MM.1S (cell line): Measurements from ENCODE around the gene ZMPSTE24.
A peak's percentile ranks its signal among the peaks of the same experiment; 100 is the strongest.

Experiments used
- DNase-seq: peaks from one replicate; pipeline ENCODE4 v3.0.0-alpha.2; 2015
- H2AFZ ChIP-seq: fragments of 300-600 bp; sonication (generic); 2 replicates; pipeline ENCODE4 v1.6.0; 2016; ENCODE audit warnings: antibody characterized with exemption, low read length
- H3F3A ChIP-seq: fragments of 300-600 bp; sonication (generic); 2 replicates; pipeline ENCODE4 v1.6.1; 2016; ENCODE audit warnings: mild to moderate bottlenecking, antibody characterized with exemption, low read length, moderate library complexity, mixed read lengths; ENCODE audit not compliant: insufficient read depth
- H3K27ac ChIP-seq: fragments of 300-600 bp; sonication (generic); 2 replicates; pipeline ENCODE4 v1.5.1; 2016; ENCODE audit warnings: mild to moderate bottlenecking, low read length
- H3K27me3 ChIP-seq: fragments of 300-600 bp; sonication (generic); replicated peaks from 2 replicates; pipeline ENCODE4 v1.6.0; 2016; ENCODE audit warnings: low read length; ENCODE audit not compliant: insufficient read depth
- H3K36me3 ChIP-seq: fragments of 300-600 bp; sonication (generic); replicated peaks from 2 replicates; pipeline ENCODE4 v1.6.1; 2016; ENCODE audit warnings: mild to moderate bottlenecking, low read length, mixed read lengths; ENCODE audit not compliant: insufficient read depth
- H3K4me1 ChIP-seq: fragments of 300-600 bp; sonication (generic); 2 replicates; pipeline ENCODE4 v1.6.1; 2016; ENCODE audit warnings: low read length, mixed read lengths
- H3K4me2 ChIP-seq: fragments of 300-600 bp; sonication (generic); 2 replicates; pipeline ENCODE4 v1.6.0; 2016; ENCODE audit warnings: low read depth, low read length
- H3K4me3 ChIP-seq: fragments of 300-600 bp; sonication (generic); 2 replicates; pipeline ENCODE4 v1.5.1; 2016; ENCODE audit warnings: low read length, mixed read lengths
- H3K79me2 ChIP-seq: fragments of 300-600 bp; sonication (generic); 2 replicates; pipeline ENCODE4 v1.6.1; 2016; ENCODE audit warnings: mixed run types, low read length, mixed read lengths
- H3K9ac ChIP-seq: fragments of 300-600 bp; sonication (generic); 2 replicates; pipeline ENCODE4 v1.6.1; 2016; ENCODE audit warnings: low read length, mixed read lengths
- H3K9me2 ChIP-seq: fragments of 300-600 bp; sonication (generic); replicated peaks from 2 replicates; pipeline ENCODE4 v1.6.1; 2016; ENCODE audit warnings: mild to moderate bottlenecking, low read length, mixed read lengths; ENCODE audit not compliant: insufficient read depth
- H3K9me3 ChIP-seq: fragments of 300-600 bp; sonication (generic); replicated peaks from 2 replicates; pipeline ENCODE4 v1.6.1; 2016; ENCODE audit warnings: mild to moderate bottlenecking, low read length, mixed read lengths; ENCODE audit not compliant: insufficient read depth
- H4K20me1 ChIP-seq: fragments of 300-600 bp; sonication (generic); 2 replicates; pipeline ENCODE4 v1.6.1; 2016; ENCODE audit warnings: mild to moderate bottlenecking, low read length, moderate library complexity, mixed read lengths; ENCODE audit not compliant: insufficient read depth
- EZH2 ChIP-seq: fragments of 300-600 bp; sonication (generic); optimal IDR thresholded peaks from 2 replicates; pipeline ENCODE3; 2017; ENCODE audit warnings: low read depth, mild to moderate bottlenecking, antibody characterized with exemption, low read length, mixed read lengths
- EZH2phosphoT487 ChIP-seq: fragments of 300-600 bp; sonication (generic); IDR thresholded peaks from 2 replicates; pipeline ENCODE4 v1.6.1; 2018; ENCODE audit warnings: antibody characterized with exemption, low read length
- TF ChIP-seq, protein P1 (sequence below): fragments of 300-600 bp; sonication (generic); IDR thresholded peaks from 2 replicates; pipeline ENCODE4 v1.5.1; 2016; ENCODE audit warnings: antibody characterized with exemption, low read length, mixed read lengths

ZMPSTE24 gene

DNA sequence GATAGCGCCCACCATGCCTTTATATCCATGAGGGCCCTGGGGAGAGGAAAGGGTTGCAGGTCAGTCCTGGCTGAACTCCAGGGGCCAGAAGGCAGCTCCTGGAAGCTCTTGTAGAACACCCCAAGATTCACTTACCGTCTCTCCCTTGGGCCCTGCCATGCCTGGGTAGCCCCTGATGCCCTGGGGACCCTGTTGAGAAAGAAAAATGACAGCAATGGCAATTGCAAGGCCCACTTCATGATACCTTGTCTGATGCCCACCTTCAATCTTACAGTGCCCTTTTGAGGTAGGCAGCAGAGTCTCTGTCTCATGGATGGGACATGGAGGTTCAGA lies 52.1 kb downstream of the ZMPSTE24 start:
- DNase-seq: no peak

DNA sequence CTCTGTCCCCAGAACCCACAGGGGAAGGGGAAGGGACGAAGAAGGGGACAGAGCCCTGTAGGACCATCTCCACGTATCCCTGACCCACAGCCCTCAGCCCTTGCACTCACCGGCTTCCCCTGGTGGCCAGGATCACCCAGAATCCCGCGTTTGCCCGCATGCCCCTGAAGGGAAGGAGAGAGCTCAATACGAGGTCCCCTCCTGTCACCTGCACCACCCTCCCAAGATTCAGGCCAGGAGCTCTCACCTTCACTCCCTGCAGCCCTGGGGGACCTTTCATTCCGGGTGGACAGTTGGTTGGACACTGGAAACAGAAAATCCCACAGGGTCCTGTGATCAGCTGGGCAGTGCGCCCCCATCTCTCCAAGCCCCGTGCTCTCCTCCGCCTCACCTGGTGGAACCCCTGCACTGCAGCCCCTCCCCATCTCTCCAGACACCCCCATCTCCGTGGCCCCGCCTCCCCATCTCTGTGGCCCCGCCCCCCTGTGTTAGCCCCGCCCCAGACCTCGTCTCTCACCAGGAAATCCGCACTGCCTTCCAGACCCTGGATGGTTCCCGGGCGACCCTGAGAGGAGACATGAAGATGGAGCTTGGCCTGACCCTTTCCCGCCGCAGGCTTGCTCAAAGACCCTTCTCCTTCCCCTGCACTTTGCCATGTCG lies 53.1 kb downstream of the ZMPSTE24 start:
- no peaks in the 10 kb centered on the region for H4K20me1 ChIP-seq
- no peaks in the 10 kb centered on the region for H3K36me3 ChIP-seq
- no peak overlapping the region for H2AFZ ChIP-seq
- TF ChIP-seq, protein P1, sequence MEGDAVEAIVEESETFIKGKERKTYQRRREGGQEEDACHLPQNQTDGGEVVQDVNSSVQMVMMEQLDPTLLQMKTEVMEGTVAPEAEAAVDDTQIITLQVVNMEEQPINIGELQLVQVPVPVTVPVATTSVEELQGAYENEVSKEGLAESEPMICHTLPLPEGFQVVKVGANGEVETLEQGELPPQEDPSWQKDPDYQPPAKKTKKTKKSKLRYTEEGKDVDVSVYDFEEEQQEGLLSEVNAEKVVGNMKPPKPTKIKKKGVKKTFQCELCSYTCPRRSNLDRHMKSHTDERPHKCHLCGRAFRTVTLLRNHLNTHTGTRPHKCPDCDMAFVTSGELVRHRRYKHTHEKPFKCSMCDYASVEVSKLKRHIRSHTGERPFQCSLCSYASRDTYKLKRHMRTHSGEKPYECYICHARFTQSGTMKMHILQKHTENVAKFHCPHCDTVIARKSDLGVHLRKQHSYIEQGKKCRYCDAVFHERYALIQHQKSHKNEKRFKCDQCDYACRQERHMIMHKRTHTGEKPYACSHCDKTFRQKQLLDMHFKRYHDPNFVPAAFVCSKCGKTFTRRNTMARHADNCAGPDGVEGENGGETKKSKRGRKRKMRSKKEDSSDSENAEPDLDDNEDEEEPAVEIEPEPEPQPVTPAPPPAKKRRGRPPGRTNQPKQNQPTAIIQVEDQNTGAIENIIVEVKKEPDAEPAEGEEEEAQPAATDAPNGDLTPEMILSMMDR: peak; percentile 8; the same call in 1 of the 2 replicates
- TF ChIP-seq EZH2phosphoT487: no peak
- no peak overlapping the region for H3K9ac ChIP-seq
- no peak overlapping the region for H3K4me3 ChIP-seq
- H3K79me2 ChIP-seq: no peaks in the 10 kb centered on the region
- no peak overlapping the region for H3K27ac ChIP-seq
- no peak for DNase-seq
- no peaks in the 10 kb centered on the region for H3F3A ChIP-seq
- H3K27me3 ChIP-seq: peaks cover 8% of the 10 kb centered on the region
- H3K4me2 ChIP-seq: no peak overlapping the region
- no peaks in the 10 kb centered on the region for H3K9me2 ChIP-seq
- H3K4me1 ChIP-seq: peaks cover 23% of the 10 kb centered on the region
- H3K9me3 ChIP-seq: no peaks in the 10 kb centered on the region

More for the DNA sequence above, 52.1 kb downstream of the ZMPSTE24 start:
- no peak overlapping the region for H3K4me3 ChIP-seq
- no peak overlapping the region for H3K4me2 ChIP-seq
- H3K4me1 ChIP-seq: peaks cover 15% of the 10 kb centered on the region
- no peaks in the 10 kb centered on the region for H3K79me2 ChIP-seq
- H3K9me2 ChIP-seq: no peaks in the 10 kb centered on the region
- H3K9me3 ChIP-seq: no peaks in the 10 kb centered on the region
- H4K20me1 ChIP-seq: no peaks in the 10 kb centered on the region
- H3F3A ChIP-seq: no peaks in the 10 kb centered on the region
- H3K27me3 ChIP-seq: no peaks in the 10 kb centered on the region
- H3K36me3 ChIP-seq: no peaks in the 10 kb centered on the region
- no peak overlapping the region for H3K9ac ChIP-seq
- no peak for TF ChIP-seq EZH2phosphoT487
- no peak overlapping the region for H3K27ac ChIP-seq
- no peak overlapping the region for H2AFZ ChIP-seq

DNA sequence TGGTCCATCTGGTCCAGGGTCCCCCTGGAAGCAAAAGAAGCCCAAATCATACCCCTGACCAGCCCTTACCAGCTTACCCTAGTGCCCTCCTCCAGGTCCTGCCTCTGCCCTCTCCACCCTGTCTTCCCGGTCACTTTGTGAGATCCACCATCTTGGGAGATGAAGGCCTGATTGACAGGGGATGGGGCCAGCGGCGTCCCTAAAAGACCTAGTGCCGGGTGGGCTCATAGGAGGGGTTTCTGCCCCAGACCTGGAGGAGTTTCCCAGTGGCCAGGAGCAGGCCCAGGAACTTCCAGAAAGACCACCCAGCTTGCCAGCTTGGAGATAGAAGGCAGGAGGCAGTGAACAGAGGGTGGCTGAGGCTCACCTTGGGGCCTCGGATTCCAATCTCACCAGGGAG lies 53.7 kb downstream of the ZMPSTE24 start:
- no peaks in the 10 kb centered on the region for H4K20me1 ChIP-seq
- H3K79me2 ChIP-seq: no peaks in the 10 kb centered on the region
- no peak for DNase-seq
- H3K9me3 ChIP-seq: no peaks in the 10 kb centered on the region
- peaks cover 24% of the 10 kb centered on the region for H3K4me1 ChIP-seq
- peak overlapping the region; percentile 56; the same call in 1 of the 2 replicates for H3K4me2 ChIP-seq
- no peak overlapping the region for H3K9ac ChIP-seq
- no peaks in the 10 kb centered on the region for H3F3A ChIP-seq
- H2AFZ ChIP-seq: peak overlapping the region; percentile 85; the same call in 1 of the 2 replicates
- no peaks in the 10 kb centered on the region for H3K9me2 ChIP-seq
- TF ChIP-seq, protein P1: no peak
- no peak for TF ChIP-seq EZH2phosphoT487
- no peak for TF ChIP-seq EZH2
- H3K4me3 ChIP-seq: 0 out of 2 replicates have a peak overlapping the region, but pooled peaks have one; percentile 26
- H3K27ac ChIP-seq: no peak overlapping the region
- peaks cover 11% of the 10 kb centered on the region for H3K27me3 ChIP-seq
- H3K36me3 ChIP-seq: no peaks in the 10 kb centered on the region
